KMS-11 (cell line): ENCODE data around the gene CPNE2.

Experiments used
- H2AFZ ChIP-seq: fragments of 200-600 bp; sonication (generic); 2 replicates; pipeline ENCODE4 v1.6.1; 2016; ENCODE audit warnings: antibody characterized with exemption, mixed run types, low read depth
- H3K27ac ChIP-seq: fragments of 200-600 bp; sonication (generic); 2 replicates; pipeline ENCODE4 v1.6.1; 2016; ENCODE audit warnings: mild to moderate bottlenecking, mixed run types
- H3K27me3 ChIP-seq: fragments of 200-600 bp; sonication (generic); 2 replicates; pipeline ENCODE4 v1.6.1; 2017; ENCODE audit warnings: mild to moderate bottlenecking, low read depth, mixed run types, moderate library complexity; ENCODE audit not compliant: insufficient read depth
- H3K36me3 ChIP-seq: fragments of 200-600 bp; sonication (generic); 2 replicates; pipeline ENCODE4 v1.6.1; 2017; ENCODE audit warnings: mild to moderate bottlenecking, mixed run types; ENCODE audit not compliant: insufficient read depth
- H3K4me1 ChIP-seq: fragments of 200-600 bp; sonication (generic); 2 replicates; pipeline ENCODE4 v1.6.1; 2016; ENCODE audit warnings: mild to moderate bottlenecking, low read depth, mixed run types; ENCODE audit not compliant: poor library complexity, severe bottlenecking
- H3K4me2 ChIP-seq: fragments of 200-600 bp; sonication (generic); 2 replicates; pipeline ENCODE4 v1.7.0; 2016; ENCODE audit warnings: mild to moderate bottlenecking, mixed run types
- H3K4me3 ChIP-seq: fragments of 200-600 bp; sonication (generic); IDR thresholded peaks from 2 replicates; pipeline ENCODE4 v1.6.1; 2017; ENCODE audit warnings: low read depth, low read length, mixed read lengths; ENCODE audit not compliant: insufficient read depth
- H3K79me2 ChIP-seq: fragments of 200-600 bp; sonication (generic); 2 replicates; pipeline ENCODE4 v1.6.1; 2016; ENCODE audit warnings: low read depth, mixed run types; ENCODE audit not compliant: insufficient read depth
- H3K9ac ChIP-seq: fragments of 200-600 bp; sonication (generic); 2 replicates; pipeline ENCODE4 v1.6.1; 2016; ENCODE audit warnings: mild to moderate bottlenecking, mixed run types
- H4K20me1 ChIP-seq: fragments of 200-600 bp; sonication (generic); 2 replicates; pipeline ENCODE4 v1.6.1; 2016; ENCODE audit warnings: mild to moderate bottlenecking, mixed run types; ENCODE audit not compliant: insufficient read depth
- TF ChIP-seq, protein P1 (sequence below): fragments of 200-600 bp; sonication (generic); conservative IDR thresholded peaks from 2 replicates; pipeline ENCODE4 v1.6.1; 2017; ENCODE audit warnings: low read depth, mild to moderate bottlenecking, antibody characterized with exemption, low read length, moderate library complexity, mixed read lengths

The CPNE2 gene

DNA sequence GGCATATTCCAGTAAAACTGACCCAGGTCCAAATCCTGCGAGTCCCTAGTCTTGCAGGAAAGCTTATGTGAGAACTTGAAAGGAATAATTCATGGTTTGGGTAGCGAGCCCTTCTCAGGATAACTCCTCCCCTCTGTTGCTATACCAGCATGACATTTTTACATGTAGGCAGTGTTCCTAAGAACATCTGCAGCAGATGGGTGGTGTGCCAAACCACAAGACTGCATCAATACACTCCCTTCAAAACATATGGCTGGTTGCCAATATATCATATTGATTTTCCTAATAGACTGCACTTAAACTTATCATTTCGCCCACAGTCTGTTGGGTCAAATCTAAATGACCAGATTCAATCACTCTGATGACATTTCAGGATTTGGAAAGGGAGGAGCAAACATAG, 73.6 kb downstream of the CPNE2 start:
- Histone ChIP-seq H3K4me2 (peak overlapping the region; percentile 34; the same call in 1 of the 2 replicates), H3K27me3 (no peaks in the 10 kb centered on the region), H3K9ac (no peak overlapping the region), H2AFZ (no peak overlapping the region), H3K79me2 (no peaks in the 10 kb centered on the region), H3K4me3 (no peak overlapping the region), H4K20me1 (no peaks in the 10 kb centered on the region), H3K4me1 (peaks cover 42% of the 10 kb centered on the region), H3K27ac (no peak overlapping the region; the same call in 1 of the 2 replicates), H3K36me3 (no peaks in the 10 kb centered on the region; the same call in 1 of the 2 replicates)
- TF ChIP-seq, protein P1, sequence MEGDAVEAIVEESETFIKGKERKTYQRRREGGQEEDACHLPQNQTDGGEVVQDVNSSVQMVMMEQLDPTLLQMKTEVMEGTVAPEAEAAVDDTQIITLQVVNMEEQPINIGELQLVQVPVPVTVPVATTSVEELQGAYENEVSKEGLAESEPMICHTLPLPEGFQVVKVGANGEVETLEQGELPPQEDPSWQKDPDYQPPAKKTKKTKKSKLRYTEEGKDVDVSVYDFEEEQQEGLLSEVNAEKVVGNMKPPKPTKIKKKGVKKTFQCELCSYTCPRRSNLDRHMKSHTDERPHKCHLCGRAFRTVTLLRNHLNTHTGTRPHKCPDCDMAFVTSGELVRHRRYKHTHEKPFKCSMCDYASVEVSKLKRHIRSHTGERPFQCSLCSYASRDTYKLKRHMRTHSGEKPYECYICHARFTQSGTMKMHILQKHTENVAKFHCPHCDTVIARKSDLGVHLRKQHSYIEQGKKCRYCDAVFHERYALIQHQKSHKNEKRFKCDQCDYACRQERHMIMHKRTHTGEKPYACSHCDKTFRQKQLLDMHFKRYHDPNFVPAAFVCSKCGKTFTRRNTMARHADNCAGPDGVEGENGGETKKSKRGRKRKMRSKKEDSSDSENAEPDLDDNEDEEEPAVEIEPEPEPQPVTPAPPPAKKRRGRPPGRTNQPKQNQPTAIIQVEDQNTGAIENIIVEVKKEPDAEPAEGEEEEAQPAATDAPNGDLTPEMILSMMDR, result no peak

DNA sequence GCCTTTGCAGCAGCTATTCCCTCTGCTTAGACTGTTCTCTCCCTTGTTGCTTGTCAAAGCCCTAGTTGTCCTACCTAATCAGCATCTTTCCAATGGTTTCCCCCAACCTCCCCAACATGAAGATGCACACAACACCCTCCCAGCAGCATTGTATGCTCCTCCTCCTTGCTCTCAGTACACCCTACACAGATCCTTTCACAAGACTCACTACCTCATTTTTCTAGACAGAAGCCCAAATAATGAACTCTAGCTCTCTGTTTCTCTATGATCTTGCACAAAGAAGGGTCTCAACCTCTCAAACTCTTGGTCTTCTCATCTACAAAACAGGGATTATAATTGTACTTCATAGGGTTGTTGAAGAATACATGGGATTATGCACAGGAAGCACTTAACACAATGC, 74.1 kb downstream of the CPNE2 start:
- Histone ChIP-seq H3K4me2 (peak overlapping the region; percentile 34; the same call in 1 of the 2 replicates), H3K27ac (peak overlapping the region; percentile 5; the same call in 1 of the 2 replicates), H3K79me2 (no peaks in the 10 kb centered on the region), H2AFZ (no peak overlapping the region), H4K20me1 (no peaks in the 10 kb centered on the region), H3K9ac (no peak overlapping the region), H3K27me3 (no peaks in the 10 kb centered on the region), H3K4me1 (peaks cover 42% of the 10 kb centered on the region), H3K36me3 (no peaks in the 10 kb centered on the region; the same call in 1 of the 2 replicates), H3K4me3 (no peak overlapping the region)
- TF ChIP-seq, protein P1, result no peak

DNA sequence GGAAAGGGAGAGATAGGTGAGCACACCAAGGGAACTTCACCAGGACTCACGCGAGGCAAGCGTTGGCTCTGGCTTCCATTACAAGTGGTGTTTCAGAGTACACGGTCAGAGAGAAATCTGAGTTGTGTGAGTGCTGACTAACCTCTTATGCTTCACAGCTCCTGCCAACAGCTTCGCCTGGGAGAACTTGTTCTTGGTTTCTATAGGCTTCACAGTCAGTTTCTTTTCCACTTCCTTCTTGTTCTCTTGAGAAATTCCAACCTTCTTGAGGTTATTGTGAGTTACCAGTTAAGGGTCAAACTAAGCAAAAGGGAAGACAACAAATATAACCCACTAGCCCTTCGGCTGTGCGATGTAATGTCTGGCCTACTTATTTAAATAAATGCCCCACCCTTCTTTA, 74.6 kb downstream of the CPNE2 start:
- peak overlapping the region; percentile 34; the same call in 1 of the 2 replicates for H3K4me2 ChIP-seq
- H3K27me3 ChIP-seq, result no peaks in the 10 kb centered on the region
- H3K4me3 ChIP-seq, result no peak overlapping the region
- TF ChIP-seq, protein P1, result no peak
- H3K4me1 ChIP-seq, result peaks cover 42% of the 10 kb centered on the region
- H3K27ac ChIP-seq, result peak overlapping the region; percentile 5; the same call in 1 of the 2 replicates
- no peaks in the 10 kb centered on the region; the same call in 1 of the 2 replicates for H3K36me3 ChIP-seq
- H2AFZ ChIP-seq, result no peak overlapping the region
- H3K79me2 ChIP-seq, result no peaks in the 10 kb centered on the region
- no peak overlapping the region for H3K9ac ChIP-seq
- H4K20me1 ChIP-seq, result no peaks in the 10 kb centered on the region

DNA sequence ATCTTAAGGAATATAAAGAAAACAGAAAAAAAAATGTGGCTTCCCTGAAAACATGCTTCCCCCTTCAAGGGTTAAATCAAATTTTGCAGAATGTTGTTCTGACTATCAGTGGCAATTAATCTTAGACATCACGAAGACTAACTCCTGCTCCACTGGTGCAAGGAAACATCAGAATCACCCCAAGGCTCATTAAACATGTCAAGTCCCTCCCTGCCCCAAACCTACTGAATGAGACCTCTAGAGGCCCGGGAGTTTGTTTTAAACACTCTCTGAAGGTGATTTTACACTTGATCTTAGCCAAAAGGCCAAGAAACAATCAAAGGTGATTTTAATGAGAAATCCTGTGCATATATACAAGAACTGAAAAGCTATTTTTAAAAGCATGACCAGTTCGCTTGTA, 75.2 kb downstream of the CPNE2 start:
- H3K79me2 ChIP-seq, result no peaks in the 10 kb centered on the region
- H2AFZ ChIP-seq, result no peak overlapping the region
- H3K4me1 ChIP-seq, result peaks cover 42% of the 10 kb centered on the region
- TF ChIP-seq, protein P1, result no peak
- H4K20me1 ChIP-seq, result no peaks in the 10 kb centered on the region
- no peaks in the 10 kb centered on the region; the same call in 1 of the 2 replicates for H3K36me3 ChIP-seq
- H3K4me3 ChIP-seq, result no peak overlapping the region
- peak overlapping the region; percentile 5; the same call in 1 of the 2 replicates for H3K27ac ChIP-seq
- H3K27me3 ChIP-seq, result no peaks in the 10 kb centered on the region
- H3K4me2 ChIP-seq, result 0 out of 2 replicates have a peak overlapping the region, but pooled peaks have one; percentile 34
- no peak overlapping the region for H3K9ac ChIP-seq
